ENCODE data around the gene ARHGAP25.

DNA sequence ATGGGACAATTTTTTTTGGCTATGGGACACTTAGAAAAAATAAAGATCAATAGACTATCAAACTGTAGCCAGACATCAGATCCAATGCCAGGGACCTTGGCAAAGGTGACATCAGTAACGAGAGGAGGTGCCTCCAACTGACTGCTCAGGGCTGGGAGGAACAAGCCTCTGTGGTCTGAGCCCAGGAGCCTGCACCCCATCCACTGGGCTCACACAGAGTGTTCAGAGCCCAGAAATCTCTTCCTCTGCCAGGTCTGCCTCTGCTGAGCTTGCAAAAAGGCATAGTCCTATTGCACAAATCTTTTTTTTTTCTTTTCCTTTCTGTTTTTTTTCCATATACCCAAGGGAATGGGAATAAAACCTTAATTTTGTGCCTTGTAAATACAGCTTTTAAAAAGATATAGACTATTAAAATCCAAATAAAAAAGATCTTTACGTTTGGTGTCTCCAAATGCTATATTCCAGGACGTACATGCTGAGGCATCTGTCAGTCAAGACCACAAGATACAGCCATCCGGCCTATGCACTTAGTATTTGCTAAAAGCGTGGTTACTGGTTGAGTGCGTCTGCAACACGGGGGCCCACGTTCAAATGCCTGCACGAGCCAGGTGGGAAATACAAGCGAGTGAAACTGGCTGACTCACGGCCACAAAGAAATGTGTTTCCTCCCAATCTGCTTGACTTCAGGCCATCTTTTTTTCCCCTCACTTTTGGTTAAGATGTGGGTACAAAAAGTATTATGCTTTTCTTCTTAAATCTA lies 7.8 kb upstream of the ARHGAP25 start:
- TF ChIP-seq, protein P1, sequence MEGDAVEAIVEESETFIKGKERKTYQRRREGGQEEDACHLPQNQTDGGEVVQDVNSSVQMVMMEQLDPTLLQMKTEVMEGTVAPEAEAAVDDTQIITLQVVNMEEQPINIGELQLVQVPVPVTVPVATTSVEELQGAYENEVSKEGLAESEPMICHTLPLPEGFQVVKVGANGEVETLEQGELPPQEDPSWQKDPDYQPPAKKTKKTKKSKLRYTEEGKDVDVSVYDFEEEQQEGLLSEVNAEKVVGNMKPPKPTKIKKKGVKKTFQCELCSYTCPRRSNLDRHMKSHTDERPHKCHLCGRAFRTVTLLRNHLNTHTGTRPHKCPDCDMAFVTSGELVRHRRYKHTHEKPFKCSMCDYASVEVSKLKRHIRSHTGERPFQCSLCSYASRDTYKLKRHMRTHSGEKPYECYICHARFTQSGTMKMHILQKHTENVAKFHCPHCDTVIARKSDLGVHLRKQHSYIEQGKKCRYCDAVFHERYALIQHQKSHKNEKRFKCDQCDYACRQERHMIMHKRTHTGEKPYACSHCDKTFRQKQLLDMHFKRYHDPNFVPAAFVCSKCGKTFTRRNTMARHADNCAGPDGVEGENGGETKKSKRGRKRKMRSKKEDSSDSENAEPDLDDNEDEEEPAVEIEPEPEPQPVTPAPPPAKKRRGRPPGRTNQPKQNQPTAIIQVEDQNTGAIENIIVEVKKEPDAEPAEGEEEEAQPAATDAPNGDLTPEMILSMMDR (conservative IDR thresholded peaks at IDR 0.05 in 1 of 2, IDR thresholded peaks at IDR 0.05 in 1 of 2; ENCODE audit: low read depth in 1 of 2, low read length in 2 of 2): no peak
- no peak for TF ChIP-seq EZH2 (IDR thresholded peaks at IDR 0.05; ENCODE audit: low read length, missing control alignments)

All from fibroblast of lung (primary cell).